HepG2 (cell line): Measurements from ENCODE around the gene IRS1. TPM values are rescaled to one million over a fixed set of nuclear protein-coding genes. Genes with fewer than 3 reads are reported as not detected.
A peak's percentile ranks its signal among the peaks of the same experiment; 100 is the strongest.

Source experiments
- ATAC-seq: fragments of 200-7000 bp; cut with Tn5 transposase; 3 replicates; pipeline ENCODE4 v1.9.1; 2020; ENCODE audit warnings: mild to moderate bottlenecking, moderate library complexity
- BruUV-seq: library from RNA; stranded (reverse); fragments of 400-500 nt; replicated peaks from 2 replicates; lab custom pipeline; 2021; lab: Mats Ljungman, UMichigan
- CTCF ChIA-PET: fragments of 300-600 bp; formaldehyde crosslinking; extraction: SDS; loops from one replicate; lab custom pipeline; 2021; ENCODE audit warnings: low total read pairs, inconsistent platforms, low intra/inter-chr PET ratio; lab: Yijun Ruan, JAX
- POLR2A ChIA-PET: fragments of 350-600 bp; sonication (Branson Sonifier 250); formaldehyde crosslinking; loops from one replicate; lab custom pipeline; 2020; ENCODE audit warnings: antibody characterized with exemption, inconsistent platforms; lab: Yijun Ruan, JAX
- DNase-seq: peaks from one replicate; pipeline ENCODE4 v3.0.0-alpha.2; 2015; ENCODE audit warnings: low spot score
- FAIRE-seq: peaks from 3 replicates; lab custom pipeline; 2011; peaks lifted over from hg19 to GRCh38; lab: Jason Lieb, UNC
- H2AFZ ChIP-seq: one replicate; pipeline ENCODE4 v1.6.1; 2011; ENCODE audit warnings: low read length, inconsistent platforms
- H3K27ac ChIP-seq: fragments of 300-600 bp; 3 replicates; pipeline ENCODE4 v1.8.0; 2011; ENCODE audit warnings: mixed run types, mild to moderate bottlenecking, mixed read lengths, low read length, inconsistent platforms; ENCODE audit not compliant: insufficient read depth; ENCODE audit errors: extremely low read length
- H3K27me3 ChIP-seq, 2 experiments: fragments of 200-600 bp in 1 of 2; 2 replicates in 1 of 2; 3 replicates in 1 of 2; pipeline versions ENCODE4 v1.6.0 to v1.8.0; 2011; ENCODE audit warnings: low read length in 2 of 2, mild to moderate bottlenecking in 2 of 2, moderate library complexity in 2 of 2, inconsistent platforms in 1 of 2; ENCODE audit not compliant: insufficient read depth in 2 of 2, control insufficient read depth in 1 of 2
- H3K36me3 ChIP-seq, 2 experiments: fragments of 200-600 bp in 1 of 2; replicated peaks in 1 of 2; 2 replicates in 1 of 2; 3 replicates in 1 of 2; pipeline versions ENCODE4 v1.5.1 to v1.8.0; 2011; ENCODE audit warnings: low read length in 2 of 2, inconsistent platforms in 1 of 2; ENCODE audit not compliant: insufficient read depth in 2 of 2, control insufficient read depth in 1 of 2
- H3K4me1 ChIP-seq: 2 replicates; pipeline ENCODE4 v1.5.1; 2012; ENCODE audit warnings: low read length, inconsistent platforms; ENCODE audit not compliant: insufficient read depth
- H3K4me2 ChIP-seq: 2 replicates; pipeline ENCODE4 v1.6.0; 2011; ENCODE audit warnings: low read depth, low read length, inconsistent platforms
- H3K4me3 ChIP-seq, 3 experiments: fragments of 200-600 bp in 1 of 3; sonication (generic), shearing (Covaris generic) in 1 of 3; replicated peaks in 1 of 3; 2 replicates each; pipeline ENCODE4 v1.5.1; 2011 to 2016; ENCODE audit warnings: low read length in 3 of 3, inconsistent platforms in 2 of 3, low read depth in 2 of 3, mild to moderate bottlenecking in 2 of 3, control low read depth in 1 of 3, mixed read lengths in 1 of 3; ENCODE audit not compliant: insufficient read depth in 1 of 3
- H3K79me2 ChIP-seq: one replicate; pipeline ENCODE4 v1.6.1; 2011; ENCODE audit warnings: low read length, inconsistent platforms; ENCODE audit not compliant: insufficient read depth
- H3K9ac ChIP-seq: 2 replicates; pipeline ENCODE4 v1.6.0; 2011; ENCODE audit warnings: mild to moderate bottlenecking, low read depth, low read length, inconsistent platforms; ENCODE audit not compliant: insufficient read depth
- H3K9me3 ChIP-seq: 2 replicates; pipeline ENCODE4 v1.5.1; 2012; ENCODE audit warnings: mild to moderate bottlenecking, low read length
- H4K20me1 ChIP-seq: 2 replicates; pipeline ENCODE4 v1.6.0; 2011; ENCODE audit warnings: inconsistent platforms, mild to moderate bottlenecking, low read length, moderate library complexity; ENCODE audit not compliant: insufficient read depth
- BRD4 ChIP-seq: sonication (generic); formaldehyde crosslinking; IDR thresholded peaks from 2 replicates; pipeline ENCODE4 v1.4.0; 2020; ENCODE audit warnings: missing genetic modification reagents
- CHD4 ChIP-seq: fragments of 200-600 bp; sonication (generic); IDR thresholded peaks from 2 replicates; pipeline ENCODE4 v1.7.0; 2017; ENCODE audit warnings: mild to moderate bottlenecking, low read length, borderline replicate concordance
- EP300 ChIP-seq, 3 experiments: sonication (generic) in 1 of 3; formaldehyde crosslinking in 1 of 3; IDR thresholded peaks; 2 replicates each; pipeline versions ENCODE4 v1.5.1 to v1.6.1; 2011 to 2020; ENCODE audit warnings: low read depth in 2 of 3, low read length in 2 of 3, borderline replicate concordance in 1 of 3, improper control_type of control experiment in 1 of 3, mild to moderate bottlenecking in 1 of 3, missing genetic modification reagents in 1 of 3, moderate library complexity in 1 of 3
- FOXJ3 ChIP-seq: sonication (generic); formaldehyde crosslinking; IDR thresholded peaks from 2 replicates; pipeline ENCODE4 v1.4.0; 2020; ENCODE audit warnings: missing genetic modification reagents, mild to moderate bottlenecking, borderline replicate concordance
- SIN3A ChIP-seq: IDR thresholded peaks from 2 replicates; pipeline ENCODE4 v1.6.1; 2011; ENCODE audit warnings: low read depth, mild to moderate bottlenecking, control low read depth, low read length, borderline replicate concordance
- ZKSCAN1 ChIP-seq: fragments of 150-350 bp; IDR thresholded peaks from 2 replicates; pipeline ENCODE4 v1.6.1; 2014; ENCODE audit warnings: low read length
- ZNF615 ChIP-seq: sonication (generic); formaldehyde crosslinking; IDR thresholded peaks from 2 replicates; pipeline ENCODE4 v1.5.0; 2020; ENCODE audit warnings: mild to moderate bottlenecking, missing genetic modification reagents, borderline replicate concordance
- ZNF790 ChIP-seq: sonication (generic); formaldehyde crosslinking; IDR thresholded peaks from 2 replicates; pipeline ENCODE4 v1.8.0; 2022; ENCODE audit warnings: missing genetic modification reagents, mild to moderate bottlenecking, borderline replicate concordance
- ZSCAN20 ChIP-seq: sonication (generic); formaldehyde crosslinking; IDR thresholded peaks from 2 replicates; pipeline ENCODE4 v1.4.0; 2020; ENCODE audit warnings: missing genetic modification reagents, mild to moderate bottlenecking, borderline replicate concordance
- WGBS: methylation state at CpG from one replicate; pipeline ENCODE4 v1.1.6; 2017; ENCODE audit warnings: low lambda C conversion rate; 5-methylcytosine and 5-hydroxymethylcytosine counted together
- in situ Hi-C: cut with HindIII; loops from 2 replicates; pipeline ENCODE4 v1.10.0; 2017; ENCODE audit warnings: low pct_unique_long_range_greater_than_20kb; ENCODE audit not compliant: extremely low pct_ligation_motif_present
- intact Hi-C: fragments of 100-400 bp; cut with micrococcal nuclease; formaldehyde crosslinking; loops from one replicate; pipeline ENCODE4 v1.10.0; 2022; ENCODE audit not compliant: unreplicated experiment
- polyA plus RNA-seq, 8 experiments: library from polyadenylated mRNA; depleted of rRNA in 3 of 8; stranded (reverse) in 7 of 8; unstranded in 1 of 8; fragments of >200 nt; fragmentation: Illumina TruSeq in 4 of 8; extraction: Trizol in 4 of 8; gene quantifications; 2 replicates each; pipeline versions ENCODE4 v1.2.1 to v1.2.3, GENCODE V29; 2011 to 2016; ENCODE audit warnings: low read depth in 4 of 8, missing spikeins in 1 of 8, mixed read lengths in 1 of 8; ENCODE audit not compliant: insufficient read depth in 1 of 8
- total RNA-seq, 5 experiments: library from RNA; depleted of rRNA; stranded (reverse); fragments of >200 nt; fragmentation: Illumina TruSeq; extraction: Trizol; gene quantifications; 2 replicates each; pipeline ENCODE4 v1.2.3, GENCODE V29; 2016; ENCODE audit warnings: low read depth in 1 of 5
- TF ChIP-seq, protein P1 (sequence below): sonication (generic); formaldehyde crosslinking; IDR thresholded peaks from 2 replicates; pipeline ENCODE4 v1.4.0; 2020; ENCODE audit warnings: mild to moderate bottlenecking, missing genetic modification reagents
- TF ChIP-seq, protein P2 (sequence below): sonication (generic); formaldehyde crosslinking; IDR thresholded peaks from 2 replicates; pipeline ENCODE4 v1.8.0; 2022; ENCODE audit warnings: mild to moderate bottlenecking, missing genetic modification reagents, borderline replicate concordance
- TF ChIP-seq, protein P3 (sequence below): sonication (generic); formaldehyde crosslinking; IDR thresholded peaks from 2 replicates; pipeline ENCODE4 v1.4.0; 2020; ENCODE audit warnings: missing genetic modification reagents

IRS1 gene
- total and polyA plus RNA-seq, 2 of the 13 experiments (the other 11 are each of a cell fraction or from before 2014, with no cell fraction given), result 8.7 to 9.0 TPM

DNA sequence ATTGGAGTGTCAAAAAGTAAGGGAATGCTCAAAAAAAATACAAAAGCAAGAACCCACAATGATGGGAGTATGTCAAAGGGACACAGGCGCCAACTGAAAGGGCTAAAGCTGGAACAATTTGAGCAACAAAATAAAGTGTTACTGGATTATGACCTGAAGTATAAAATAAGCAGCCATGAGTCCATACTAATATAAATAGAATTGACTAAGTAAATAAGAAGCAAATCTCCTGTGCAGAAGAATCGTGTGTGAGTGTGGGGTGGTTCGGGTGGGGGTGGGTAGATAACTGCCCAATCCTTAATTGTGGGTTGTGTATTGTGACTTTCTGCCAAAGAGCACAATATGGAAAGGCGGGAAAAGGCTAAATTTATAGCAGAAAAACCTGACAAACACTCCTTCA lies 23.5 kb downstream of the IRS1 start (continued):
- TF ChIP-seq ZSCAN20 (CRISPR knock-in tag), result no peak
- TF ChIP-seq, protein P1, sequence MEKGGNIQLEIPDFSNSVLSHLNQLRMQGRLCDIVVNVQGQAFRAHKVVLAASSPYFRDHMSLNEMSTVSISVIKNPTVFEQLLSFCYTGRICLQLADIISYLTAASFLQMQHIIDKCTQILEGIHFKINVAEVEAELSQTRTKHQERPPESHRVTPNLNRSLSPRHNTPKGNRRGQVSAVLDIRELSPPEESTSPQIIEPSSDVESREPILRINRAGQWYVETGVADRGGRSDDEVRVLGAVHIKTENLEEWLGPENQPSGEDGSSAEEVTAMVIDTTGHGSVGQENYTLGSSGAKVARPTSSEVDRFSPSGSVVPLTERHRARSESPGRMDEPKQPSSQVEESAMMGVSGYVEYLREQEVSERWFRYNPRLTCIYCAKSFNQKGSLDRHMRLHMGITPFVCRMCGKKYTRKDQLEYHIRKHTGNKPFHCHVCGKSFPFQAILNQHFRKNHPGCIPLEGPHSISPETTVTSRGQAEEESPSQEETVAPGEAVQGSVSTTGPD (CRISPR knock-in tag), result no peak
- no peak for TF ChIP-seq ZKSCAN1
- no peak for TF ChIP-seq ZNF790 (CRISPR knock-in tag)

DNA sequence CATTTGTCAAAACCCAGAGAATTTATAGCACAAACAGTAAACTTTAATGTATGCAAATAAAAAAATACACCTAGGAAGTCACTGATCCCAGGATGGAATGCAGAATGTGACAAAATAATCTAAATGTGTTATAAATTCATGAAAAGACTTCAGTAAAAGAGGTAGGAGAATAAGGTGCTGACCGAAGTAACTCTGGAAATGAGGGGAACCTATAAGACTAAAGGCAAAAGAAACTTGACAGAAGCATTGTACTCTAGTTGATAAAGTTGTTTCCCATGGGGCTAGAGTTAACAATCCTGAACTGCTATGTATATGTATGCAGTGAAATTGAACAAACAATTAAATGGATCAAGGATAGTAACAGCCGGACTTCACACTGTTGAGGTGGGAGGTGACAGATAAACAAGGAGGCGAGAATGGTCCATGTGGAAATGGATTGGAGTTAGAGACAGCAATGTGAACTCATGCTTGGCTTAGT lies 24.5 kb downstream of the IRS1 start:
- in situ Hi-C loops, result no loop called here
- CTCF ChIA-PET, result no interaction called here
- H3K79me2 ChIP-seq, result peaks cover 9% of the 10 kb centered on the region

More for the DNA sequence above, 24.5 kb downstream of the IRS1 start:
- Histone ChIP-seq H3K27ac (no peak overlapping the region), H2AFZ (no peak overlapping the region), H3K9ac (no peak overlapping the region), H3K4me3 (no peak overlapping the region), H3K4me2 (no peak overlapping the region), H3K9me3 (peaks cover 11% of the 10 kb centered on the region), H3K27me3 (no peaks in the 10 kb centered on the region), H3K4me1 (peaks cover 26% of the 10 kb centered on the region), H3K36me3 (peaks cover 1 to 12% of the 10 kb centered on the region in 2 experiments; a peak in 2 of 5 replicates), H4K20me1 (no peaks in the 10 kb centered on the region)
- TF ChIP-seq ZNF615 (CRISPR knock-in tag) (peak; percentile 99), FOXJ3 (no peak), CHD4 (no peak), SIN3A (no peak), BRD4 (no peak), EP300 (IDR thresholded peaks at IDR 0.05; ENCODE audit: low read depth in 2 of 2, low read length in 2 of 2) (no peak), EP300 (CRISPR knock-in tag; IDR thresholded peaks at IDR 0.05; ENCODE audit: borderline replicate concordance) (no peak)
- TF ChIP-seq, protein P2, sequence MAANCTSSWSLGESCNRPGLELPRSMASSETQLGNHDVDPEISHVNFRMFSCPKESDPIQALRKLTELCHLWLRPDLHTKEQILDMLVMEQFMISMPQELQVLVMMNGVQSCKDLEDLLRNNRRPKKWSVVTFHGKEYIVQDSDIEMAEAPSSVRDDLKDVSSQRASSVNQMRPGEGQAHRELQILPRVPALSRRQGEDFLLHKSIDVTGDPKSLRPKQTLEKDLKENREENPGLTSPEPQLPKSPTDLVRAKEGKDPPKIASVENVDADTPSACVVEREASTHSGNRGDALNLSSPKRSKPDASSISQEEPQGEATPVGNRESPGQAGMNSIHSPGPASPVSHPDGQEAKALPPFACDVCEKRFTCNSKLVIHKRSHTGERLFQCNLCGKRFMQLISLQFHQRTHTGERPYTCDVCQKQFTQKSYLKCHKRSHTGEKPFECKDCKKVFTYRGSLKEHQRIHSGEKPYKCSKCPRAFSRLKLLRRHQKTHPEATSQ, result no peak
- TF ChIP-seq, protein P3, sequence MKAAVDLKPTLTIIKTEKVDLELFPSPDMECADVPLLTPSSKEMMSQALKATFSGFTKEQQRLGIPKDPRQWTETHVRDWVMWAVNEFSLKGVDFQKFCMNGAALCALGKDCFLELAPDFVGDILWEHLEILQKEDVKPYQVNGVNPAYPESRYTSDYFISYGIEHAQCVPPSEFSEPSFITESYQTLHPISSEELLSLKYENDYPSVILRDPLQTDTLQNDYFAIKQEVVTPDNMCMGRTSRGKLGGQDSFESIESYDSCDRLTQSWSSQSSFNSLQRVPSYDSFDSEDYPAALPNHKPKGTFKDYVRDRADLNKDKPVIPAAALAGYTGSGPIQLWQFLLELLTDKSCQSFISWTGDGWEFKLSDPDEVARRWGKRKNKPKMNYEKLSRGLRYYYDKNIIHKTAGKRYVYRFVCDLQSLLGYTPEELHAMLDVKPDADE (CRISPR knock-in tag), result no peak
- WGBS, result 97% methylated on average over 3 of the region's 3 CpGs
- ATAC-seq, result no peak
- intact Hi-C loops, result no loop called here
- POLR2A ChIA-PET, result no interaction called here
- no peak for DNase-seq
- BruUV-seq, result no TSS peak
- FAIRE-seq, result no peak
